IMR-90 (cell line): ENCODE data around the gene FKBP6. TPM values are rescaled to one million over a fixed set of nuclear protein-coding genes. Genes with fewer than 3 reads are reported as not detected.

Source experiments
- ATAC-seq: fragments of 200-7000 bp; cut with Tn5 transposase; 2 replicates; pipeline ENCODE4 v1.9.1; 2020; ENCODE audit warnings: low read depth, mild to moderate bottlenecking, moderate library complexity
- BruUV-seq: library from RNA; stranded (reverse); fragments of 400-500 nt; replicated peaks from 2 replicates; lab custom pipeline; 2021; lab: Mats Ljungman, UMichigan
- CTCF ChIA-PET: fragments of 300-600 bp; formaldehyde crosslinking; extraction: SDS; loops from one replicate; lab custom pipeline; 2021; ENCODE audit warnings: antibody characterized with exemption; lab: Yijun Ruan, JAX
- POLR2A ChIA-PET: fragments of 300-600 bp; sonication (Branson Sonifier 250); formaldehyde crosslinking; loops from one replicate; lab custom pipeline; 2022; ENCODE audit warnings: antibody characterized with exemption; ENCODE audit not compliant: unreplicated experiment; lab: Charles Lee
- DNase-seq: peaks from one replicate; pipeline ENCODE4 v3.0.0; 2013
- H2AFZ ChIP-seq: replicated peaks from 2 replicates; pipeline ENCODE3; 2013; ENCODE audit warnings: low read length, mild to moderate bottlenecking; ENCODE audit not compliant: poor library complexity
- H2AK5ac ChIP-seq: 2 replicates; pipeline ENCODE4 v1.6.1; 2013; ENCODE audit warnings: low read depth, low read length, inconsistent platforms
- H2AK9ac ChIP-seq: replicated peaks from 2 replicates; pipeline ENCODE3; 2013; ENCODE audit warnings: mild to moderate bottlenecking, low read depth, low read length, moderate library complexity; ENCODE audit not compliant: poor library complexity
- H2BK120ac ChIP-seq: 2 replicates; pipeline ENCODE4 v1.6.1; 2013; ENCODE audit warnings: low read depth, low read length, inconsistent platforms
- H2BK15ac ChIP-seq: 3 replicates; pipeline ENCODE4 v1.6.1; 2013; ENCODE audit warnings: low read depth, low read length, inconsistent platforms
- H2BK20ac ChIP-seq: 2 replicates; pipeline ENCODE4 v1.6.1; 2013; ENCODE audit warnings: low read depth, mild to moderate bottlenecking, inconsistent platforms, low read length, moderate library complexity
- H2BK5ac ChIP-seq: 2 replicates; pipeline ENCODE4 v1.6.1; 2013; ENCODE audit warnings: mild to moderate bottlenecking, low read depth, low read length, inconsistent platforms; ENCODE audit not compliant: poor library complexity, severe bottlenecking
- H3K14ac ChIP-seq: replicated peaks from 2 replicates; pipeline ENCODE4 v1.6.1; 2013; ENCODE audit warnings: low read depth, low read length, inconsistent platforms
- H3K18ac ChIP-seq: 2 replicates; pipeline ENCODE4 v1.6.1; 2013; ENCODE audit warnings: low read depth, low read length, control low read depth
- H3K23ac ChIP-seq: 2 replicates; pipeline ENCODE4 v1.6.1; 2013; ENCODE audit warnings: low read depth, low read length, inconsistent platforms
- H3K27ac ChIP-seq: 2 replicates; pipeline ENCODE4 v1.5.1; 2013; ENCODE audit warnings: mild to moderate bottlenecking, control low read depth, low read length; ENCODE audit not compliant: insufficient read depth
- H3K27me3 ChIP-seq: 2 replicates; pipeline ENCODE4 v1.6.1; 2013; ENCODE audit warnings: low read length; ENCODE audit not compliant: control insufficient read depth, insufficient read depth
- H3K36me3 ChIP-seq: 2 replicates; pipeline ENCODE4 v1.6.1; 2013; ENCODE audit warnings: low read length, mixed read lengths; ENCODE audit not compliant: control insufficient read depth, insufficient read depth
- H3K4ac ChIP-seq: 2 replicates; pipeline ENCODE4 v1.6.1; 2013; ENCODE audit warnings: low read depth, low read length, inconsistent platforms
- H3K4me1 ChIP-seq: 2 replicates; pipeline ENCODE4 v1.6.1; 2013; ENCODE audit warnings: low read length, mixed read lengths; ENCODE audit not compliant: control insufficient read depth, insufficient read depth
- H3K4me2 ChIP-seq: 2 replicates; pipeline ENCODE4 v1.6.1; 2013; ENCODE audit warnings: low read depth, mild to moderate bottlenecking, control low read depth, low read length, moderate library complexity
- H3K4me3 ChIP-seq: 2 replicates; pipeline ENCODE4 v1.5.1; 2013; ENCODE audit warnings: low read depth, mild to moderate bottlenecking, control low read depth, low read length, moderate library complexity; ENCODE audit not compliant: insufficient read depth
- H3K56ac ChIP-seq: 2 replicates; pipeline ENCODE4 v1.6.1; 2013; ENCODE audit warnings: low read length, inconsistent platforms; ENCODE audit not compliant: insufficient read depth; ENCODE audit errors: extremely low read depth
- H3K79me1 ChIP-seq, 2 experiments: 2 replicates each; pipeline ENCODE4 v1.6.1; 2013; ENCODE audit warnings: low read length in 2 of 2, inconsistent platforms in 1 of 2, low read depth in 1 of 2
- H3K9ac ChIP-seq: 2 replicates; pipeline ENCODE4 v1.6.1; 2013; ENCODE audit warnings: low read depth, low read length, control low read depth
- H3K9me1 ChIP-seq: 2 replicates; pipeline ENCODE4 v1.6.1; 2013; ENCODE audit warnings: low read length, inconsistent platforms; ENCODE audit not compliant: insufficient read depth
- H3K9me3 ChIP-seq: 2 replicates; pipeline ENCODE4 v1.6.1; 2013; ENCODE audit warnings: low read length; ENCODE audit not compliant: control insufficient read depth, insufficient read depth
- H4K20me1 ChIP-seq: 2 replicates; pipeline ENCODE4 v1.6.1; 2013; ENCODE audit warnings: low read length, inconsistent platforms; ENCODE audit not compliant: insufficient read depth
- H4K5ac ChIP-seq: 2 replicates; pipeline ENCODE4 v1.6.1; 2013; ENCODE audit warnings: mild to moderate bottlenecking, low read depth, low read length, control low read depth
- H4K8ac ChIP-seq, 2 experiments: 2 replicates each; pipeline ENCODE4 v1.6.1; 2013; ENCODE audit warnings: low read depth in 2 of 2, low read length in 2 of 2, control low read depth in 1 of 2, inconsistent platforms in 1 of 2
- H4K91ac ChIP-seq: 2 replicates; pipeline ENCODE4 v1.6.1; 2013; ENCODE audit warnings: low read depth, low read length, inconsistent platforms; ENCODE audit not compliant: insufficient read depth
- BHLHE40 ChIP-seq: fragments of 150-350 bp; IDR thresholded peaks from 2 replicates; pipeline ENCODE4 v1.6.1; 2016; ENCODE audit warnings: mild to moderate bottlenecking, low read depth, low read length
- CEBPB ChIP-seq: IDR thresholded peaks from 2 replicates; pipeline ENCODE4 v1.6.1; 2012; ENCODE audit warnings: low read depth, low read length, improper control_type of control experiment
- CHD1 ChIP-seq: IDR thresholded peaks from 2 replicates; pipeline ENCODE4 v1.6.1; 2012; ENCODE audit warnings: low read depth, low read length, improper control_type of control experiment
- CTCF ChIP-seq: conservative IDR thresholded peaks from 2 replicates; pipeline ENCODE4 v1.5.1; 2012; ENCODE audit warnings: mild to moderate bottlenecking, low read depth, low read length, improper control_type of control experiment
- FOS ChIP-seq: fragments of 150-350 bp; IDR thresholded peaks from 2 replicates; pipeline ENCODE4 v1.6.1; 2016; ENCODE audit warnings: low read depth, low read length
- MAFK ChIP-seq: IDR thresholded peaks from 2 replicates; pipeline ENCODE4 v1.6.1; 2012; ENCODE audit warnings: low read depth, low read length, improper control_type of control experiment
- MXI1 ChIP-seq: IDR thresholded peaks from 2 replicates; pipeline ENCODE4 v1.6.1; 2012; ENCODE audit warnings: low read depth, mild to moderate bottlenecking, low read length, moderate library complexity, borderline replicate concordance
- POLR2A ChIP-seq: IDR thresholded peaks from 2 replicates; pipeline ENCODE4 v1.6.1; 2012; ENCODE audit warnings: mild to moderate bottlenecking, low read depth, low read length
- RAD21 ChIP-seq: IDR thresholded peaks from 2 replicates; pipeline ENCODE4 v1.6.1; 2012; ENCODE audit warnings: low read length, improper control_type of control experiment
- RCOR1 ChIP-seq: IDR thresholded peaks from 2 replicates; pipeline ENCODE4 v1.6.1; 2012; ENCODE audit warnings: mild to moderate bottlenecking, low read length, improper control_type of control experiment; ENCODE audit not compliant: insufficient replicate concordance
- USF2 ChIP-seq: fragments of 150-350 bp; IDR thresholded peaks from 2 replicates; pipeline ENCODE4 v1.6.1; 2017; ENCODE audit warnings: mild to moderate bottlenecking, antibody characterized with exemption, low read length, low read depth
- WGBS, 2 experiments: methylation state at CpG; one replicate each; pipeline versions ENCODE4 v1.1.5 to v1.1.7; 2013; ENCODE audit warnings: missing lambda C conversion rate in 2 of 2; ENCODE audit not compliant: insufficient read length in 1 of 2; ENCODE audit errors: extremely low coverage in 2 of 2; 5-methylcytosine and 5-hydroxymethylcytosine counted together
- dilution Hi-C: fragments of 300-500 bp; cut with HindIII; formaldehyde crosslinking; loops from one replicate; pipeline ENCODE4 v1.14.3; 2018; ENCODE audit warnings: low sequenced_read_pairs; ENCODE audit not compliant: unreplicated experiment
- in situ Hi-C: fragments of 300-500 bp; cut with MboI; formaldehyde crosslinking; loops from 3 replicates; pipeline ENCODE4 v1.14.3; 2019; ENCODE audit warnings: low sequenced_read_pairs, inconsistent platforms, mixed read lengths
- intact Hi-C: fragments of 100-400 bp; cut with micrococcal nuclease; formaldehyde crosslinking; loops from 2 replicates; pipeline ENCODE4 v1.10.0; 2022
- polyA plus RNA-seq, 3 experiments: library from polyadenylated mRNA; depleted of rRNA; stranded (reverse); fragments of >200 nt; gene quantifications; 2 replicates each; pipeline ENCODE4 v1.2.3, GENCODE V29; 2012; ENCODE audit warnings: low replicate concordance in 1 of 3
- total RNA-seq: library from RNA; depleted of rRNA; stranded (reverse); fragments of >200 nt; gene quantifications from 2 replicates; pipeline ENCODE4 v1.2.3, GENCODE V29; 2012
- TF ChIP-seq, protein P1 (sequence below): fragments of 150-350 bp; IDR thresholded peaks from 2 replicates; pipeline ENCODE4 v1.6.1; 2016; ENCODE audit warnings: low read depth, mild to moderate bottlenecking, low read length, moderate library complexity, borderline replicate concordance

The FKBP6 gene
- total and polyA plus RNA-seq, 2 of the 4 experiments (the other 2 are of a cell fraction) = not detected

DNA sequence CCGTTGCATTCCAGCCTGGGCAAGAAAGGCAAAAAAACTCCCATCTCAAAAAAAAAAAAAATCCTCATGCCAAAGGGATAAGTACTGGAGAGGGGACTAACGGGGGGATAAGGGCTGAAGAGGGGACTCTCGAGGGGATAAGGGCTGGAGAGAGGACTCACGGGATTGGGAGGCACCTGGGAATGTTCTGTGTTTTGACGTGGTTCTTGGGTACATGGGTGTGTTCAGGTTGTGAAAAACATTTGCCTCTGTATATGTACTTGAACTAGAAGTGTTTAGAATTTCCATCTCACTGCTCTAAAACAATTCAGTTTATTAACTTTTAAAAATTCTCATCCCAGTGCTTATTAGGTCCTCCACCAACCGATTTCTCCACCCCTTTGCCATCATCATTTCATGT is 4.5 kb downstream of the FKBP6 start:
- H3K9me3 ChIP-seq = no peaks in the 10 kb centered on the region
- CTCF ChIA-PET = no interaction called here
- H3K9ac ChIP-seq = no peak overlapping the region
- no TSS peak for BruUV-seq
- in situ Hi-C loops (no loop called here), intact Hi-C loops (no loop called here), dilution Hi-C loops (no loop called here)
- no peak overlapping the region for H2BK20ac ChIP-seq
- H3K23ac ChIP-seq = no peak overlapping the region
- no peak overlapping the region for H4K91ac ChIP-seq
- no peak overlapping the region for H4K8ac ChIP-seq
- no peak overlapping the region for H2AK9ac ChIP-seq
- H3K27me3 ChIP-seq = peaks cover 21% of the 10 kb centered on the region
- H3K9me1 ChIP-seq = no peaks in the 10 kb centered on the region; the same call in 1 of the 2 replicates
- POLR2A ChIA-PET = no interaction called here
- ATAC-seq (no peak), DNase-seq (no peak)
- TF ChIP-seq BHLHE40 = no peak
- TF ChIP-seq MAFK = no peak
- TF ChIP-seq, protein P1, sequence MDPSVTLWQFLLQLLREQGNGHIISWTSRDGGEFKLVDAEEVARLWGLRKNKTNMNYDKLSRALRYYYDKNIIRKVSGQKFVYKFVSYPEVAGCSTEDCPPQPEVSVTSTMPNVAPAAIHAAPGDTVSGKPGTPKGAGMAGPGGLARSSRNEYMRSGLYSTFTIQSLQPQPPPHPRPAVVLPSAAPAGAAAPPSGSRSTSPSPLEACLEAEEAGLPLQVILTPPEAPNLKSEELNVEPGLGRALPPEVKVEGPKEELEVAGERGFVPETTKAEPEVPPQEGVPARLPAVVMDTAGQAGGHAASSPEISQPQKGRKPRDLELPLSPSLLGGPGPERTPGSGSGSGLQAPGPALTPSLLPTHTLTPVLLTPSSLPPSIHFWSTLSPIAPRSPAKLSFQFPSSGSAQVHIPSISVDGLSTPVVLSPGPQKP = no peak
- TF ChIP-seq CTCF = no peak
- no peak for TF ChIP-seq USF2
- TF ChIP-seq CHD1 = no peak
- TF ChIP-seq MXI1 = no peak
- TF ChIP-seq RAD21 = no peak
- no peak for TF ChIP-seq FOS
- TF ChIP-seq POLR2A = no peak
- no peak for TF ChIP-seq CEBPB
- TF ChIP-seq RCOR1 = no peak
- H3K27ac ChIP-seq = no peak overlapping the region
- H3K4me3 ChIP-seq = no peak overlapping the region
- H3K18ac ChIP-seq = no peak overlapping the region
- H3K79me1 ChIP-seq = no peaks in the 10 kb centered on the region
- 33% methylated on average over 1 of the region's 6 CpGs; no CpG with 5 or more reads in 1 of the 2 experiments for WGBS, 2 experiments
- H2AK5ac ChIP-seq = no peak overlapping the region
- H4K20me1 ChIP-seq = no peaks in the 10 kb centered on the region
- no peak overlapping the region for H2AFZ ChIP-seq
- H2BK5ac ChIP-seq = no peak overlapping the region
- no peak overlapping the region for H2BK120ac ChIP-seq
- H4K5ac ChIP-seq = no peak overlapping the region
- no peak overlapping the region for H3K14ac ChIP-seq
- no peak overlapping the region for H3K4me2 ChIP-seq
- no peaks in the 10 kb centered on the region for H3K36me3 ChIP-seq
- no peak overlapping the region for H3K56ac ChIP-seq
- H3K4ac ChIP-seq = no peak overlapping the region
- H3K4me1 ChIP-seq = no peaks in the 10 kb centered on the region
- H2BK15ac ChIP-seq = no peak overlapping the region
